Measurements from ENCODE around the gene SLC29A3. TPM values are rescaled to one million over a fixed set of nuclear protein-coding genes. Genes with fewer than 3 reads are reported as not detected.
"Not testable (repeated sequence)": the region's sequence is repeated elsewhere in the genome, so short reads cannot be mapped to it uniquely, and the experiment has no call there.

Gene SLC29A3
- total RNA-seq, 1 experiment from 2014 or later: 1.8 TPM

DNA sequence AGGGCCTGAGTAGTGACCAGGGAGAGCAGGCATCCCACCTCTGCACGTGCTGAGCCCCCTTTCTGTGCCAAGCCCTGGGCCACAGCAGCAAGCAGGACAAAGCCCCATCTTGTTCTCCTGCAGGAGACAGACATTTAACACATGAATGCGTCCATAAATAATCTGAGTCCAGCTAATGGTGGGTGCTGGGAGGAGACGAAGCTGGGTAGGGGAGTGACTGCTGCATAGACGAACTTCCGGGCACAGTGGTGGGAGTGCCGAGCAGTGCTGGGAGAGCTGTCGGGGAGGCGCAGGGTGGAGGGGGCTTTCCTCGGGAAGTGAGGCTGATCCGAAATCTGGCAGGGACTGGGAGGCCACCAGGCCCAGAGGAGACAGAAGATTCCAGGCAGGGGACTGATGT is 35.2 kb upstream of the SLC29A3 start:
- no peak for DNase-seq (ENCODE audit: low read depth)

DNA sequence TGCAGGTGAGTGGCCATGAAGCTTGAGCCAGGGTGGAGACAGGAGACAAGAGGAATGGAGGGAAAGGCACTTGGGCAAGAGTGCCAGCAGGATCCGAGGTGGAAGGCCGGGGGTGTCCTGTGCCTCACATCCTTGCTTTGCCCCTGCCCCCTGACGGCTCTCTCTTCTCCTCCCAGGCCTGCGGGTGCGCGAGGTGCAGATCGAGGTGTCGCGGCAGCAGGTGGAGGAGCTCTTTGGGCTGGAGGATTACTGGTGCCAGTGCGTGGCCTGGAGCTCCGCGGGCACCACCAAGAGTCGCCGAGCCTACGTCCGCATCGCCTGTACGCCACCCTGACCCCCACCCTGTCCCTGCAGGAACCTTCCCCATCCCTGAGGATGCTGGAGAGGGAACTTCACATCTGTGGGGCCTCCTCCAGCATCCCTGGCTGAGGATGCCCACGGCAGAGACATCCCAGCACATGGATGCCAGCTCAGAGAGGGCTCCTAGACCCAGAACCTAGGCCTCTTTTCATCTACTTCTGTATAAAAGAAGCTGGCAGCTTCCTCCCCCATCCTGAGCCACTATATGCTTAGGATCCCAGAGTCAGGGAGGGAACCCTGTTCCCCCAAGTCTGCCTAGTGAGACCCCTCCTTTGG is 34.4 kb upstream of the SLC29A3 start:
- no peak for DNase-seq (ENCODE audit: low read depth)

DNA sequence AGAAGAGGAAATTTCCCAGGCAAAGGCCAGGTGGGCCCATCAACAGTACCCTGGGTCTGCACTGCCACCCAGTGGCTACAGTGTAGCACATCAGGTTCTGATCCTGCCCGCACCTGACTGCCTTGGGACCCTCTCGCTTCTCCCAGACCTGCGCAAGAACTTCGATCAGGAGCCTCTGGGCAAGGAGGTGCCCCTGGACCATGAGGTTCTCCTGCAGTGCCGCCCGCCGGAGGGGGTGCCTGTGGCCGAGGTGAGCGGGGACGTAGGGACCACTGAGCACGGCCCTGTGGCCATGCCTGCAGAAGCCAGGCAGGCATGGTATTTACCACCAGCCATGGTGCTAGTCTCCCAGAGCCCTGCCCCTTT is 33.9 kb upstream of the SLC29A3 start:
- no peak for DNase-seq (ENCODE audit: low read depth)

DNA sequence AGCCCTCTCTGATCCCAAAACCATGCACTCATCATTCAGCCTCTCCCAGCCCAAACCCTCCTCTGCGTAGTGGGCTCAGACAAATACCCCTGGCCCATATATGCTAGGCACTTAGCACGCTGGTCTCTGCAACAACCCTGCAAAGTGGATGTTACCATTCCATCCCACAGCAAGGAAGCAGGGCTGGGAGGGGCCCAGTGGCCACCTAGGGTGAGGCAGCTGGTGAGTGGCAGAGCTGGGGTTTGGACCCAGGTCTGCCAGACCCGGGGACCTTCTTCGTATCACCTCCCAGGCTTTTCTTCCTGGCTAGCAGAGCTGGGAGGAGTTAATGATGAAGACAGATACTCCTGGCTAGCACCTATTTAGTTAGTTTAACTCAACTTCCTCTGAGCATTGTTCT is 33.1 kb upstream of the SLC29A3 start:
- DNase-seq (ENCODE audit: low read depth): no peak

DNA sequence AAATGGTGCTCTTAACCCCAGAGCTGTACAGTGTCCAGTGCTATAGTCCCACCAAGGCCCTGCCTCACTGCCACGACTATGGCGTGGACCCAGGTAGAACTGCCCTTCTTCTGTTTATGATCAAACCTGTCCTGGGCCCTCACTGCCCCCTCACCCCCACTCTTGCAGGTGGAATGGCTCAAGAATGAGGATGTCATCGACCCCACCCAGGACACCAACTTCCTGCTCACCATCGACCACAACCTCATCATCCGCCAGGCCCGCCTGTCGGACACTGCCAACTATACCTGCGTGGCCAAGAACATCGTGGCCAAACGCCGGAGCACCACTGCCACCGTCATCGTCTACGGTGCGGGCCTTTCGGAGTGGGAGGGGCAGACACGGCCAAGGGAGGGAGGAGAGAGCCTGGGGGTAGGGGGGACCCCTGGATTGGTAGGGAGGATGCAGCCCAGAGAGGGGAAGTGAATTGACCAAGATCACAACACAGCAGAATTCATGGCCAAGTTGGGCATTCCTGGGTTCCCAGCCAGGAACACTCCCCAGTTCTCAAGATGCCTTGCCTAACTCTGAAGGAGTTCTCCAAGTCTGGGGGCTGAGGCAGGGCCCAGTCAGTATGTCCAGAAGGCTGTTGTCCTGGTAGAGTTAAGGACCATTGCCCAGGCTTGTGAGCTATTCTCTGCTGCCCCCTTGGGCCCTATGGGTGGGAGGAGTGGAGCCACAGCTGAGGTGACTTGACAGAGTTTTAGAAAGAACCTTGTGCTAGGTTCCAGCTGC is 32.4 kb upstream of the SLC29A3 start:
- no peak for DNase-seq (ENCODE audit: low read depth)

DNA sequence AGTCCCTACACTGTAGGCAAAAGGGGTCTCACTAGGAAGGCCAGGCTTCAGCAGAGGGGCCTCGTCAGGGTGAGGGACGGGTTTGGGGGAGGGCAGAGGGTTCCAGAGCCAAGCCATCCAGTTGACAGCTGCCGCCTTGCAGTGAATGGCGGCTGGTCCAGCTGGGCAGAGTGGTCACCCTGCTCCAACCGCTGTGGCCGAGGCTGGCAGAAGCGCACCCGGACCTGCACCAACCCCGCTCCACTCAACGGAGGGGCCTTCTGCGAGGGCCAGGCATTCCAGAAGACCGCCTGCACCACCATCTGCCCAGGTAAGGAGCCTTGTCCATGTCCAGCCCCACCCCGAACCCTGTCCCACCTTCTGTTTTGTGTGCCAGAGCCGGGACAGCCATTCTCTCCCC is 31.6 kb upstream of the SLC29A3 start:
- DNase-seq (ENCODE audit: low read depth): no peak

DNA sequence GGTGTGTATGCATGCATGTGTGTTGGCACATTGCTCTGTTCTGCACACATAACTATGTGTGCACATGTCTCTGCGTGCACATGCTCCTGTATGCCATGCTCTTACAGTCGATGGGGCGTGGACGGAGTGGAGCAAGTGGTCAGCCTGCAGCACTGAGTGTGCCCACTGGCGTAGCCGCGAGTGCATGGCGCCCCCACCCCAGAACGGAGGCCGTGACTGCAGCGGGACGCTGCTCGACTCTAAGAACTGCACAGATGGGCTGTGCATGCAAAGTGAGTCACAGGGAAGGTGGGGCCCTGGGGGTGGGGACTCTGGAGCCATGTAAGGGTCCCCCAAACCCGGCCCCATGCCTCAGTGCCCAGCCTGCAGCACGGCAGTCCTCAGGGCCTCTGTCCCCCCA is 30.6 kb upstream of the SLC29A3 start:
- DNase-seq (ENCODE audit: low read depth): no peak

DNA sequence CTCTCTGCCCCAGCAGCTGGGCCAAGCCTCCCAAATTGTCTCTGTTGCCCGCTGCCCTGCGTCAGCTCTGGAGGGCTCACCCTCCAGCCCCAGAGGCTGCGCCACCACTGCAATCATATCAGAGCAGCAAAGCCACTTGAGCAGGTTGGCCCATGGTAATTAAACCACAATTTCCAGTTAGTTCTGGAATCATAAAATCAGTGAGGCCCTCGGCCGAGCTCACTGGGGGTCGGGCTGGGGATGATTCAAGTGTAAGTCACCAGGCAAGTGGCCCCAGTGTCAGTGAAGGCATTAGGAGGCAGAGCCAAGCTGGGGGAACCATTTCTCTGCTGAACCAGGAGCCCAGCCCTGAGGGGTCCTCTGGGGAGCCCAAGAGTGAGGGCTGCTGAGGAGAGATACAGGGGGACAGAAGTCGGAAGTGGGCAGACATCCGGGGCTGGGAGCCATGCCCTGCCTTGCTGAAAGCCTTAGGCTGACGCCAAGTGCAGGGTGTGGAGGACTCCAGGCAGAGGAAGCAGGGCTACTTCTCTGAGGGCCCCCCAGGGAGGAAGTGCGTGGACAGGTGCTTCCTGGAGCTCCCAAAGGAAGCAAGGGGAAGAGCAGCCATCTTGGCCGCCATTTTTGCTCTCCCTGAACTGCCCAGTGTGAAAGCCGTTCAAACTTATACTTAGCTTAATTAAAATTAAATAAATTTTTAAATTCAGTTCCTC is 29.5 kb upstream of the SLC29A3 start:
- no peak for DNase-seq (ENCODE audit: low read depth)

DNA sequence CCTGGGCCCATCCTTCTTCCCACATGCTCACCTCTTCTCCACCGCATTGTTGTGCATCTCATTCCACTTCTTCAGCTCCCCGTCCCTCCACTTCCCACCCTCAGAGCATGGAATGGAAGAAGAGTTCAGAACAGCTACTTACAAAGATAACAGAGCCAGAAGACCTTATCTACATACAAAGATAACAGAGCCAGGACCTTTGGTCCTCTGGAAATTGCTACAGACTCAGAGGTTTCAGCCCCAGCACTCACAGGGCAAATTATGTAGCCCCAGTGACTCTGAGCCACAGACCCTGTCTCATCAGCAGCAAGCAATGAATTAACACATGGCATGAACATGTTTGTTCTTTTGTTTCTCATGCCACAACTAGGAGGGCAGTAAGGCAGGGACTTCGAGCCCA is 28.7 kb upstream of the SLC29A3 start:
- DNase-seq (ENCODE audit: low read depth): no peak

DNA sequence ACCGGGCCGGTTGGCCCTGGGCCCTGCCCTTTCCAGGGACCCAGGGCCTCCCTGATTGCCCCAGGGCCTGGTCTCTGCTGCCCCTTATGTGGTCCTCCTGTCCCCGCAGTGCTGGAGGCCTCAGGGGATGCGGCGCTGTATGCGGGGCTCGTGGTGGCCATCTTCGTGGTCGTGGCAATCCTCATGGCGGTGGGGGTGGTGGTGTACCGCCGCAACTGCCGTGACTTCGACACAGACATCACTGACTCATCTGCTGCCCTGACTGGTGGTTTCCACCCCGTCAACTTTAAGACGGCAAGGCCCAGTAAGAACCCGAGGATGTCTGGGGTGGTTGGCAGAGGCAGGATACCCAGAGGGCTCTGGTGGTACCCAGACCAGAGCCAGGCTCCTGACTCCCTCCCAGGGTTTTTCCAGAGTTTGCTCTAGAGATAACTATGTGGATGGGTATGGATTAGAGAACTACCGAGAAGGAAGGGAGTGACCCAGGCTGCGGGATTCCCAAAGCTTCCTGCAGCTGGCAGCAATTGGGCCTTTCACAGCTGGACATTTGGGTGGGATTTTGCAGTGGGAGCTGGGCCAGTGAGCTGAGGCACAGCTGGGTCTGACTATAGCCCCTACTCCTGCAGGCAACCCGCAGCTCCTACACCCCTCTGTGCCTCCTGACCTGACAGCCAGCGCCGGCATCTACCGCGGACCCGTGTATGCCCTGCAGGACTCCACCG is 28.1 kb upstream of the SLC29A3 start:
- no peak for DNase-seq (ENCODE audit: low read depth)

DNA sequence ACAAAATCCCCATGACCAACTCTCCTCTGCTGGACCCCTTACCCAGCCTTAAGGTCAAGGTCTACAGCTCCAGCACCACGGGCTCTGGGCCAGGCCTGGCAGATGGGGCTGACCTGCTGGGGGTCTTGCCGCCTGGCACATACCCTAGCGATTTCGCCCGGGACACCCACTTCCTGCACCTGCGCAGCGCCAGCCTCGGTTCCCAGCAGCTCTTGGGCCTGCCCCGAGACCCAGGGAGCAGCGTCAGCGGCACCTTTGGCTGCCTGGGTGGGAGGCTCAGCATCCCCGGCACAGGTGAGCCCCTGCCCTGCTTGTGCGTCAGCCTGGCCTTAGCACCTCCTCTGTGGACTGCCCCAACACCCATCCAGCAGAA is 27.5 kb upstream of the SLC29A3 start:
- no peak for DNase-seq (ENCODE audit: low read depth)

DNA sequence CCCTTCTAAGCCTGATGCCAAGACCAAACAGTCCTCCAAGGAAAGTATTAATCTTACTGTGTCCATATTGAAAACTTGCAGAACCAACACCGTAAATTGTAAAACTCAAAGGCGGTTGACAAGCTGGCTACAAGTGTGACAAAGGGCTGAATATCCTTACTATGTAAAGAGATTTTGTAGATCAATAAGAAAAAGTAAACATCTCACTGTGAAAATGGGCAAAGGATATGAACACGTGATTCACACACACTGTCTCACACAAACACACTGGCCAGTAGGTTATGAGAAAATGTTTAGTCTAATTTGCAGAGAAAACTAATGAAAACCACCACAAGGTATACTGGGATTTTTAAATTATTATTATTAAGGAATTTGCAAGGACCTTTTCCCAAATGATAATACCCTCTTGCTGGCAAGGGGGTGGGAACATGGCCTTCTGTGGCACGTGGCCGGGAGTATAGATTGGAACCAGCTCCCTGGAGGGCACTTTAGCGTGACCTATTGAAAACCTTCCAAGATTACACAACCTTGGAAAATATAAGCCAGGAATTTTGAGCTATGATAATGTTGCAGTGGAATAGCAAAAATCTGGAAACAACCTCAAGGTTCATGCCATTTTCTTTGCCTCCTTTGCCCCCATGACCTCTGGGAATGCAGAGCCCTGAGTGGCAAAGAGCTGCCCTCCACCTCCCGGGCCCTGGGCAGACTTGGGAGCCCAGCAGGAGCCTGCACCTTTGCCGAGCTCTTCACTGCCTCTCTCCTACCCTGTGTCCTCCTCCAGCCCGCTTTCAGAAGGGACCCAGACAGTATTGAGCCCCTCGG is 26.2 kb upstream of the SLC29A3 start:
- DNase-seq (ENCODE audit: low read depth): no peak

DNA sequence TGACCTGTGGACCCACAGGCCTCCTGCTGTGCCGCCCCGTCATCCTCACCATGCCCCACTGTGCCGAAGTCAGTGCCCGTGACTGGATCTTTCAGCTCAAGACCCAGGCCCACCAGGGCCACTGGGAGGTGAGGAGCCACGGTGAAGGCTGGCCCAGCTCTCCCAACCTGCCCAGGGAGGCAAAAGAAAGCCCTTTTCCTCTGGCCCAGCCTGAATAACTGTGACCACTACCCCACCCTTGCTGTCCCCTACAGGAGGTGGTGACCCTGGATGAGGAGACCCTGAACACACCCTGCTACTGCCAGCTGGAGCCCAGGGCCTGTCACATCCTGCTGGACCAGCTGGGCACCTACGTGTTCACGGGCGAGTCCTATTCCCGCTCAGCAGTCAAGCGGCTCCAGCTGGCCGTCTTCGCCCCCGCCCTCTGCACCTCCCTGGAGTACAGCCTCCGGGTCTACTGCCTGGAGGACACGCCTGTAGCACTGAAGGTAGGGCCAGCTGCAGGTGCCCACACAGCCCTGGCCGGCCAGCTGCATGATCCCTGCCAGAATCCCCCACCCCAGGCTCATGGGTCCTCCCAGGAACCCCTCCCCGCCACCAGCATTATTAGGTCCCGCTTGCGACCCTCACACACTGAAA is 25.5 kb upstream of the SLC29A3 start:
- no peak for DNase-seq (ENCODE audit: low read depth)

DNA sequence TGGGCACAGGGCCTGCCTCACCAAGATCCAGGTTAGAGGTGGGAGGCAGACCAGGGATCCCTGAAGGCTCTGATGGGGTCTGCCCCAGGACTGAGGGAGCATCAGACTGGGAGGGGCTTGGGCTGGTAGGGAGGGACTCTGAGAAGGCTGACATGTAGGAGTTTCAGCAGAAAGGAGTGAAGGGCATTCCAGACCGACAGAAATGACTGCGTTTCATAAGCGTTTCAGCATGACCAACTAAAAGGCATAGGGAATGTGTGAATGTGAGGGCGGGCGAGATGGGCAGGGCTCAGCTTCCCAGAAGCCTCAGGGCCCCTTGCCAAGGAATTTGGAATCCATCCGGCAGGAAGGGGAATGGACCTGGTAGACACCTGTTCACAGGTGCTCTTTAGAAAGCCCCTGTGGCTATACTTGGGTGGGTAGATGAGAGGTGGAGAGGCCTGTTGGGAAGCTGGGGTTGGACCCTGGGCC is 24.9 kb upstream of the SLC29A3 start:
- no peak for DNase-seq (ENCODE audit: low read depth)

DNA sequence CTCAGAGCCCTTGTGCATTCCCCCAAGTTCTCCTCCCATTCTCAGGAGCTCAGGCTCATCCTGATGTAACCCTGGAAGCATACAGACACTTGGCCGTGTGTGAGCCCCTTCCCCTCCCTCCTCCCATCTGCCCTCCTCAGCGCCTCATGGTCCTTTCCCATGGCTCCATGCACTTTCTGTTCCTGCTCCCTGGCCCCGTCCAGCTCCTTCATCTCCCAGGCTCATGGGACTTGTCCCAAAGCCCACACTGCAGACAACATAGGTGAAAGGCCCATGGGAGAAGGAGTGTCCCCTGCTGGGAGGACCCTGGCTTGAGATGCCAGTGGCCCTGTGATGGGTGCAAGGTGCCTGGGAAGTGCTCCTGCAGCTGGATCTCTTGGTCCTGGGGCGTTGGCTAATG is 24.2 kb upstream of the SLC29A3 start:
- DNase-seq (ENCODE audit: low read depth): no peak

DNA sequence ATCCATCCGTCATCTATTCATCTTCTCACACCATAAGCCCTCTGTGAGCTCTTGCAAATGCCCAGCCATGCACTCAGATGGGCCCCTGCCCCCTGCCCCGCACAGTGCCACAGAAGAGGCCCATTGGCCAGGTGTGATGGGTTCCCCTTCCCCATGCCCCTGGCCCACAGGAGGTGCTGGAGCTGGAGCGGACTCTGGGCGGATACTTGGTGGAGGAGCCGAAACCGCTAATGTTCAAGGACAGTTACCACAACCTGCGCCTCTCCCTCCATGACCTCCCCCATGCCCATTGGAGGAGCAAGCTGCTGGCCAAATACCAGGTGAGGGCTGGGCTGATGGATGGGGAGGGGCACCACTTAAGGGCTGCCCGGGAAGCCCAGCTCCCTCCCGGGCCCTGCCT is 23.4 kb upstream of the SLC29A3 start:
- DNase-seq (ENCODE audit: low read depth): no peak

DNA sequence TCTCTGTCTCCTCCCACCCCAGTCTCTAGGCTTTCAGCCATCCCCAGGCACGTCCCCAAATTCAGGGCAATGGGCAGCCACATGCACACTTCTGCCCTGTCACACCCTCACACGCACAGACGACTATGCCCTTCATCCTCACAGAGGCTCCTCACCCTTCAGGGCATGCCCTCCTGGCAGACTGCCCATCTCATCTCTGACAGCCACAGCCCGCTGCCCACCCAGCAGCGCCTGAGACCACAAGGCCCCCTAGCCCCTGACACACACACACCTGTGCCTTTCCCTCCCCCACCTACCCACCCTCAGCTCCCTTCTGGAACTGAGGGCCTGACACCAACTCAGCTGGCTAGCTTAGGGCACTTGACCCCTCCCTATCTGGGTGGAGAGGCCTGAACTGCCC is 23.0 kb upstream of the SLC29A3 start:
- DNase-seq (ENCODE audit: low read depth): no peak

DNA sequence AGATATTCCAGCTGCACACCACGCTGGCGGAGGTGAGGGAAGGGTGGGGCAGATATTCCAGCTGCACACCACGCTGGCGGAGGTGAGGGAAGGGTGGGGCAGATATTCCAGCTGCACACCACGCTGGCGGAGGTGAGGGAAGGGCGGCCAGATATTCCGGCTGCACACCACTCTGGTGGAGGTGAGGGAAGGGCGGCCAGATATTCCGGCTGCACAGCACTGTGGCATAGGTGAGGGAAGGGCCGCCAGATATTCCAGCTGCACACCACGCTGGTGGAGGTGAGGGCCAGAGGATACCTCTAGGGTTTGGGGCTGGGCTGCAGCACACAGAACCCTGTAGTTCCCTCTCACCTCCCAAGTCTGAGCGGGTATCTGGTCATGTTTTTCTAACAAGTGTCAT is 22.2 kb upstream of the SLC29A3 start:
- not testable (repeated sequence) for DNase-seq (ENCODE audit: low read depth)

DNA sequence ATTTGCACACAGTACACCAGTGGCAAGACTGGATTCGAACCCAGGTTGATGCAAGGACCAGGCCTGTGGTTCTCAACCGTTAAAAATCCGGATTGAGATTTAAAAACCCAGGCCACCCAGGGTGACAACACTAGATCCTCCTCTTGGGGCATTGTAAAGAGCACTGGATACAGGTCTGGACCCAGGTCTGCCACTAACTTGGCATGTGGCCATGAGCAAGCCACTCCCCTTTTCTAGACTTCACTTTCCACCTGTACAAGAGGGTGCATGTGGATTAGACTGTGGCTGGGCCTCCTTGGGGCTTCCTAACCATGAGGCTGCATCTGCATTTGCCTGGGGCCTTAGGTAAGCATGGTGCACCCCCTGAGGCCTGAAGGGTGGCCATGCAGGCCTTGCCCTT is 21.7 kb upstream of the SLC29A3 start:
- no peak for DNase-seq (ENCODE audit: low read depth)

DNA sequence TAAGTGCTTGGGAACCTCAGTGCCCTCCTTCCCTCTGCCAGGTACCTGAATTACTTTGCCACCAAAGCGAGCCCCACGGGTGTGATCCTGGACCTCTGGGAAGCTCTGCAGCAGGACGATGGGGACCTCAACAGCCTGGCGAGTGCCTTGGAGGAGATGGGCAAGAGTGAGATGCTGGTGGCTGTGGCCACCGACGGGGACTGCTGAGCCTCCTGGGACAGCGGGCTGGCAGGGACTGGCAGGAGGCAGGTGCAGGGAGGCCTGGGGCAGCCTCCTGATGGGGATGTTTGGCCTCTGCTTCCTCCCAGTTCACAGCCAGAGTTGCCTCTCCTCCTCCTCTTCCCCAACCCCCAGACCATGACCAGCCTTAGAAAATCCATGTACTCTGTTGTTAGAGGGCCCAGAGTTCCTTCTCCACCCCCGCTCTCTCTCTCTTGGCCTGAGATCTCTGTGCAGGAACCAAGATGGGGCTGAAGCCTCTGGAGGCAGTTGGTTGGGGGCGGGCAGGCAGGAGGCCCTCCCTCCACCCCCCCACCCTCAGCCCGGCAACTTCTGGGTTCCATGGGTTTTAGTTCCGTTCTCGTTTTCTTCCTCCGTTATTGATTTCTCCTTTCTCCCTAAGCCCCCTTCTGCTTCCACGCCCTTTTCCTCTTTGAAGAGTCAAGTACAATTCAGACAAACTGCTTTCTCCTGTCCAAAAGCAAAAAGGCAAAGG is 19.8 kb upstream of the SLC29A3 start:
- no peak for DNase-seq (ENCODE audit: low read depth)

All from LHCN-M2 (cell line).